K562 (cell line): ENCODE data around the gene SCAMP3. TPM values are rescaled to one million over a fixed set of nuclear protein-coding genes. Genes with fewer than 3 reads are reported as not detected.

Source experiments
- ARID1B ChIP-seq: fragments of 450-650 bp; IDR thresholded peaks from 2 replicates; pipeline ENCODE4 v1.6.1; 2016; ENCODE audit warnings: antibody characterized with exemption, mild to moderate bottlenecking, inconsistent platforms
- EGR1 ChIP-seq: fragments of 450-650 bp; conservative IDR thresholded peaks from 2 replicates; pipeline ENCODE4 v1.6.1; 2017; ENCODE audit warnings: mild to moderate bottlenecking
- GABPB2 ChIP-seq: fragments of 250-450 bp; sonication (Bioruptor Pico); conservative IDR thresholded peaks from 2 replicates; pipeline ENCODE4 v1.5.1; 2021; ENCODE audit warnings: mild to moderate bottlenecking
- JUND ChIP-seq, 2 experiments: IDR thresholded peaks; 2 replicates in 1 of 2; 3 replicates in 1 of 2; pipeline ENCODE4 v1.6.1; 2011; ENCODE audit warnings: borderline replicate concordance in 2 of 2, low read depth in 2 of 2, low read length in 2 of 2, improper control_type of control experiment in 1 of 2, missing biosample characterization in 1 of 2, missing genetic modification characterization in 1 of 2, missing genetic modification reagents in 1 of 2
- KAT2B ChIP-seq: IDR thresholded peaks from one replicate; pipeline ENCODE4 v1.6.1; 2012; ENCODE audit warnings: low read depth, mild to moderate bottlenecking, control low read depth, inconsistent platforms, low read length, moderate library complexity
- KDM2B ChIP-seq: fragments of 250-450 bp; sonication (Bioruptor Pico); IDR thresholded peaks from 2 replicates; pipeline ENCODE4 v1.8.0; 2021; ENCODE audit warnings: mild to moderate bottlenecking, moderate library complexity
- MCM2 ChIP-seq: fragments of 450-650 bp; IDR thresholded peaks from 2 replicates; pipeline ENCODE4 v1.6.1; 2017; ENCODE audit warnings: low read depth, mild to moderate bottlenecking
- RBM15 ChIP-seq: fragments of 200-400 bp; formaldehyde crosslinking; IDR thresholded peaks from 2 replicates; pipeline ENCODE4 v1.6.1; 2018; ENCODE audit warnings: mild to moderate bottlenecking, low read length, moderate library complexity; ENCODE audit not compliant: insufficient read depth
- SMAD4 ChIP-seq: fragments of 250-450 bp; sonication (Bioruptor Pico); conservative IDR thresholded peaks from 2 replicates; pipeline ENCODE4 v1.8.0; 2021; ENCODE audit warnings: inconsistent platforms, mild to moderate bottlenecking, moderate library complexity
- SMARCE1 ChIP-seq: fragments of 450-650 bp; IDR thresholded peaks from 2 replicates; pipeline ENCODE4 v1.7.1; 2016; ENCODE audit warnings: mild to moderate bottlenecking
- SRSF3 ChIP-seq: fragments of 200-400 bp; formaldehyde crosslinking; IDR thresholded peaks from 2 replicates; pipeline ENCODE4 v1.6.1; 2016; ENCODE audit warnings: mild to moderate bottlenecking, low read length, moderate library complexity; ENCODE audit not compliant: insufficient read depth
- TGIF2 ChIP-seq: sonication (generic); formaldehyde crosslinking; IDR thresholded peaks from 2 replicates; pipeline ENCODE4 v1.8.1; 2022; ENCODE audit warnings: mild to moderate bottlenecking, missing genetic modification reagents, moderate library complexity
- ZKSCAN1 ChIP-seq: fragments of 150-350 bp; IDR thresholded peaks from 2 replicates; pipeline ENCODE4 v1.6.1; 2016; ENCODE audit warnings: low read depth, low read length
- ZNF146 ChIP-seq: IDR thresholded peaks from one replicate; pipeline ENCODE4 v1.6.1; 2018; ENCODE audit warnings: missing compliant biosample characterization; ENCODE audit not compliant: unreplicated experiment
- ZNF316 ChIP-seq: fragments of 450-650 bp; IDR thresholded peaks from 2 replicates; pipeline ENCODE4 v1.6.1; 2016
- ZNF766 ChIP-seq: fragments of 200-800 bp; sonication (Bioruptor generic); conservative IDR thresholded peaks from 2 replicates; pipeline ENCODE4 v1.6.1; 2016; ENCODE audit warnings: missing genetic modification characterization, missing compliant biosample characterization
- polyA plus RNA-seq, 8 experiments: library from polyadenylated mRNA; depleted of rRNA in 4 of 8; stranded (reverse) in 5 of 8; unstranded in 3 of 8; fragments of >200 nt; fragmentation: Nextera tagmentation in 2 of 8; fragmentation: Illumina TruSeq in 1 of 8; extraction: Ambion mirVana in 2 of 8; extraction: Trizol in 1 of 8; gene quantifications; 2 replicates each; pipeline versions ENCODE4 v1.2.1 to v1.2.3, GENCODE V29; 2011 to 2014; ENCODE audit warnings: inconsistent platforms in 1 of 8, missing spikeins in 1 of 8
- total RNA-seq, 7 experiments: library from RNA; depleted of rRNA in 6 of 7; stranded (reverse); fragments of >200 nt in 6 of 7; fragmentation: Illumina TruSeq in 2 of 7; extraction: Trizol in 2 of 7; gene quantifications; 2 replicates each; pipeline versions ENCODE4 v1.2.1 to v1.2.3, GENCODE V29; 2011 to 2021; ENCODE audit warnings: low replicate concordance in 1 of 7
- TF ChIP-seq, protein P1 (sequence below), 2 experiments: fragments of 250-450 bp in 1 of 2; fragments of 450-650 bp in 1 of 2; sonication (Bioruptor Pico) in 1 of 2; IDR thresholded peaks; 2 replicates each; pipeline versions ENCODE4 v1.6.1 to v1.8.0; 2016 to 2021; ENCODE audit warnings: mild to moderate bottlenecking in 2 of 2, moderate library complexity in 2 of 2, missing compliant biosample characterization in 1 of 2, missing genetic modification characterization in 1 of 2
- TF ChIP-seq, protein P2 (sequence below): fragments of 250-450 bp; sonication (Bioruptor Pico); IDR thresholded peaks from 2 replicates; pipeline ENCODE4 v1.5.0; 2020; ENCODE audit warnings: mild to moderate bottlenecking, borderline replicate concordance
- TF ChIP-seq, protein P3 (sequence below): fragments of 250-450 bp; sonication (Bioruptor Pico); IDR thresholded peaks from 2 replicates; pipeline ENCODE4 v1.8.0; 2021; ENCODE audit warnings: mild to moderate bottlenecking, moderate library complexity

The SCAMP3 gene
- total and polyA plus RNA-seq, 9 of the 15 experiments (the other 6 are each of a cell fraction or from before 2014, with no cell fraction given): 14.2 to 131 (median 86.1) TPM

DNA sequence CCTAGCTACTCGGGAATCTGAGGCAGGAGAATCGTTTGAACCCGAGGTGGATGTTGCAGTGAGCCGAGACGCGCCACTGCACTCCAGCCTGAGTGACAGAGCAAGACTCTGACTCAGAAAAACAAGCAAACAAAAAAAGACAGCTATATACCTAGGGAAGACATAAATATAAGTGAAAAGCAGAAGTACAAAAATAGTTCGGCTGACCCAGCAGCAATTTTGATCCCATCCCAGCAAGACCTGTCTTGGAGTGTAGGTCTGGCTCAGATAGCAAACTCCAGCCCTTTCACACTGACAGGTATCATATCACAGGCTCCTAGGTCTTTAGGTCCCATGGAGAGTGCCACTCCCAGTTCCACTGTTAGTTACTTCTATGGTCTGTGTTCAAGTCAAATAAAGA, 39.1 kb downstream of the SCAMP3 start (continued):
- TF ChIP-seq, protein P1, sequence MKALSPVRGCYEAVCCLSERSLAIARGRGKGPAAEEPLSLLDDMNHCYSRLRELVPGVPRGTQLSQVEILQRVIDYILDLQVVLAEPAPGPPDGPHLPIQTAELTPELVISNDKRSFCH (CRISPR knock-in tag; IDR thresholded peaks at IDR 0.05): no peak
- TF ChIP-seq, protein P1 (tag; IDR thresholded peaks at IDR 0.05): no peak
- TF ChIP-seq ARID1B (peak; percentile 34; the same call in 1 of the 2 replicates), JUND (IDR thresholded peaks at IDR 0.05; ENCODE audit: borderline replicate concordance, low read depth, low read length) (no peak), JUND (tag; IDR thresholded peaks at IDR 0.05; ENCODE audit: borderline replicate concordance, low read depth, low read length) (peak; percentile 14; the same call in 1 of the 3 replicates), EGR1 (no peak), ZNF146 (CRISPR knock-in tag) (no peak), SRSF3 (no peak), ZKSCAN1 (peak; percentile 18; the same call in 1 of the 2 replicates), SMAD4 (CRISPR knock-in tag) (peak; percentile 37; the same call in 1 of the 2 replicates), GABPB2 (CRISPR knock-in tag) (no peak), ZNF316 (no peak), KAT2B (no peak), MCM2 (no peak), ZNF766 (CRISPR knock-in tag) (0 out of 2 replicates have a peak, but pooled peaks have one; percentile 37), SMARCE1 (0 out of 2 replicates have a peak, but pooled peaks have one; percentile 38), KDM2B (CRISPR knock-in tag) (no peak), RBM15 (no peak), TGIF2 (CRISPR knock-in tag) (no peak)
- TF ChIP-seq, protein P2, sequence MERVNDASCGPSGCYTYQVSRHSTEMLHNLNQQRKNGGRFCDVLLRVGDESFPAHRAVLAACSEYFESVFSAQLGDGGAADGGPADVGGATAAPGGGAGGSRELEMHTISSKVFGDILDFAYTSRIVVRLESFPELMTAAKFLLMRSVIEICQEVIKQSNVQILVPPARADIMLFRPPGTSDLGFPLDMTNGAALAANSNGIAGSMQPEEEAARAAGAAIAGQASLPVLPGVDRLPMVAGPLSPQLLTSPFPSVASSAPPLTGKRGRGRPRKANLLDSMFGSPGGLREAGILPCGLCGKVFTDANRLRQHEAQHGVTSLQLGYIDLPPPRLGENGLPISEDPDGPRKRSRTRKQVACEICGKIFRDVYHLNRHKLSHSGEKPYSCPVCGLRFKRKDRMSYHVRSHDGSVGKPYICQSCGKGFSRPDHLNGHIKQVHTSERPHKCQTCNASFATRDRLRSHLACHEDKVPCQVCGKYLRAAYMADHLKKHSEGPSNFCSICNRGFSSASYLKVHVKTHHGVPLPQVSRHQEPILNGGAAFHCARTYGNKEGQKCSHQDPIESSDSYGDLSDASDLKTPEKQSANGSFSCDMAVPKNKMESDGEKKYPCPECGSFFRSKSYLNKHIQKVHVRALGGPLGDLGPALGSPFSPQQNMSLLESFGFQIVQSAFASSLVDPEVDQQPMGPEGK (CRISPR knock-in tag): no peak
- TF ChIP-seq, protein P3, sequence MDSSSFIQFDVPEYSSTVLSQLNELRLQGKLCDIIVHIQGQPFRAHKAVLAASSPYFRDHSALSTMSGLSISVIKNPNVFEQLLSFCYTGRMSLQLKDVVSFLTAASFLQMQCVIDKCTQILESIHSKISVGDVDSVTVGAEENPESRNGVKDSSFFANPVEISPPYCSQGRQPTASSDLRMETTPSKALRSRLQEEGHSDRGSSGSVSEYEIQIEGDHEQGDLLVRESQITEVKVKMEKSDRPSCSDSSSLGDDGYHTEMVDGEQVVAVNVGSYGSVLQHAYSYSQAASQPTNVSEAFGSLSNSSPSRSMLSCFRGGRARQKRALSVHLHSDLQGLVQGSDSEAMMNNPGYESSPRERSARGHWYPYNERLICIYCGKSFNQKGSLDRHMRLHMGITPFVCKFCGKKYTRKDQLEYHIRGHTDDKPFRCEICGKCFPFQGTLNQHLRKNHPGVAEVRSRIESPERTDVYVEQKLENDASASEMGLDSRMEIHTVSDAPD (CRISPR knock-in tag): no peak
